Measurements from ENCODE around the gene TLR1.
"Not testable (repeated sequence)": the region's sequence is repeated elsewhere in the genome, so short reads cannot be mapped to it uniquely, and the experiment has no call there.

Gene TLR1

DNA sequence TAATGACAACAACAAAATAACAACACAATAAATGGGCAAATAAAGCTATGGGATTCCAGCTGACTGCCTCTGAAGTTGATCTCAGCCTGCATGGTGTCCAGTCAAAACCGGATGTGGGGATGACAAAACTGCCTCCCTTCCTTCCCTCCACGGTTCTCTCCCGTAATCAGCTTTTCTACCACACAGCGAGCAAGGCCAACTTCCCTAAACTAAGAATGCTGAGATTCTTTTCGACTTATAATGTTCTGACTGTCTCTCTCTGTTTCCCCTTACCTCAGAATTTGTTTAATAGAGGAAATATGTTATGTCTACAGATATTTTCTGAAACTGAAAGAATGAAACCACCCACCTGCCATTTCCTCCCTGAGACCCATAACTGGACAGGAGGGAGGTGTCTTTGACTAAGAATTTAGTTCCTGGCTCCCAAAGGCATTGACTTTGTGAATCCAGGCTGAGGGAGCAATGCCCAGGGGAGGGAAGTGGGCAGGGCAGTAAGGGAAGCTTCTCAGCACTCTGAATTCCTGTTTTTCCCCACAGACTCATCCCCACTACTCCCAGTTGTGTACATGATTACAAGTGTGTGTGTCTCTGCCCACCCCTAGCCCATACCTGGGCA lies 1.0 kb upstream of the TLR1 start:
- no peak for DNase-seq

DNA sequence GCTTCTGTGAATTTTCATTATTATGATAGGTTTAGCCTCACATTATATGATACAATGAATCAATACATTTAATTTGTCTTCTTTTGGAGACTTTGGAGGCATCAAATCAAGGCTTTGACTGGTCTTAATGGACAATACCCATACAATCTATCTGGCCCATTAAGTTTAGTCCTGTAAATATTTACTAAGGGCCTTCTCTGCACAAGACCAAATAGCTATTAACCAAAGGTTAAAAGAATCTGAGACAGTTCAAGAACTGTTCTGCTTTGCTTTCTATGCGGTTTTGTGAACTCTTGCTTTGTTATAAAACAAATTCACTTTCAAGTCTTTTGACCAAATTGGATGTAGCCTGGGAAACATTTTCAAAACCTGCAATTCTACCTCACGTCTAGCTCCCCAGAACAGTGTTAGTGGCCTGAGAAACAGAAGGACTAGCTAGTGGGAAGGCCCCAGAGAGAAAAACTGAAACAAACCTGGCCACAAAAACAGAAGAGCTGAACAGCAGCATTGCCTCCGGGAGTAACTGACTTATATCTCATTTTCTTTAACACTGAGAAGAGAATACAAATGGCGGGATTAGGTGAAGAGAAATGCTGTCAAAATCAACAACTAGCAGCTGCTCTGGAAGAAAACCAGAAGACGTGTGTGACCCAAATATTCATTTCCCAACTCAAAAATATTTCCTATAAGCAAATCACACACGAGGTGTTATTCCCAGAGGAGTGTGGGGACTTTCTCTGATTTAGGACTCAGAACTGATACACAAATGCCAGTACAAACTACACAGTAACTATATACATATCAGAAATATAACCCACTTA lies 548 bp downstream of the TLR1 start:
- no peak for DNase-seq

DNA sequence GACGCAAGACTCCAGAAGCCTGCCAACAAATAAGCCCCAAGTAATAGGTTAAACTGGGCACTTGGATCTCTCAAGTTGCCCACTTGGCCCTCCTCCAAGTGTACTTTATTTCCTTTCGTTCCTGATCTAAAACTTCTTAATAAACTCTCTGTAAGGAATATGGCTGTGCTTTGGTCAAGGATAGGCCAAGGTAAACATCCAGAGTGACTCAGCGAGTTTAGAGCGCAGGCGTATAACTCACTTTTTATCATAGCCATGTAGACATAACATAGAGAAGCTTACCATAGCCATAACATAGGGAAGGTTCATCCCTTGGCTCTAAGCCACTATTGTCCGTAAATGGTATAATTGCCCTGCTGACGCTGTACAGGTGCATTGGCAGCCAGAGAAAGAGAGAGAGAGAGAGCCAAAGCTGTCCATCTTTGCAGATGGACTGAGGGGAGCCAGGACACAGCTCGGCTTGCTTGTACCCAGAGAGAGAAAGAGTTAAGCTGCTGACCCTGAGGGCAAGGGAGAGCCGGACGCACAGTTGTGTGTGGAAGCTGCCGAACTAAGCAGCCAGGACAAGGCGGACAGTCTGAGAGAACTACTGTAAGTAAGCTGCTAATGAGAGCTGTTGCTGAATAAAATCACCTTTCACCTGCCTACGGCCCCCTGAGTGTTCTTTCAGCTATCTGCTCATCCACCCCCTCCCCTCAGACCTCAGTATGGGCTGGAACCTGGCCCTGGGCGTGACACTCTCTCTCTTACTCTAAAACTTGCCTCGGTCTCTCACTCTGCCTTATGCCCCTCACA lies 1.8 kb downstream of the TLR1 start:
- DNase-seq, result no peak

DNA sequence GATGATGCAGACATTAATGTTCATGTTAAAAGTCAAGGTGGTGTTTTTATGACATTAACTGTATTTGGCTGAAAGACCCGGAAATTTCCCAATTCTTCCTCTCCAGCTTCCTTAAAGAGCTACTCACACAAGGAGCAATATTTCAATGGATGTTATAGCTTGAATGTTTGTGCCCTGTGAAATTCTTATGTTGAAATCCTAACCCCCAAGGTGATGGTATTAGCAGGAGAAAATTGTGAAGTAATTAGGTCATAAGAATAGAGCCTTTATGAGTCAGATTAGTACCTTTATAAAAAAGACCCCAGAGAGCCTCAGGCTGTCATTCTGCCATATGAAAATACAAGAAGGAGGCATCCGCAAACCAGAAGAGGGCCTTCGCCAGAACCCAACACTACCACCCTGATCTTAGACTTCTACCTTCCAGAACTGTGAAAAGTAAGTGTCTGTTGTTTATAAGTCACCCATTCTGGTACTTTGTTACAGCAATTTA lies 3.6 kb downstream of the TLR1 start:
- DNase-seq, result no peak

DNA sequence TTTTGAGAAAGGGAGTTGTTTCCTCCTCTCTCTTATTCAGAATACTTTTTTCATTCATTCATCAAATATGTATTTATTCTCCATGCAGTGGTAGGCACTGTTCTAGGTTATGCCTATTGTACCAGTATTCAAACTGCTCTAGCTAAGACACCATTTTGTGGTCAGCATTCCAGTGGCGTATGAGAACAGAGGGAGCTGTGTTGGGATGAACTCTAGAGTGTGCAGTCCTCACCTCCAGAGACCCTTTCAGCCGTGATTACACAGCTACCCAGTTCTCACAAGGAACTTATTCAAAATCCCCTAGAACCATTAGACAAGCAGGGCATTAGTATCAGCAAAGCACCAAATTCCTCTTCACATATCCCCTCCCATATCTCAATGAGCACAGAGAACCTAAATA lies 4.2 kb downstream of the TLR1 start:
- DNase-seq, result no peak

DNA sequence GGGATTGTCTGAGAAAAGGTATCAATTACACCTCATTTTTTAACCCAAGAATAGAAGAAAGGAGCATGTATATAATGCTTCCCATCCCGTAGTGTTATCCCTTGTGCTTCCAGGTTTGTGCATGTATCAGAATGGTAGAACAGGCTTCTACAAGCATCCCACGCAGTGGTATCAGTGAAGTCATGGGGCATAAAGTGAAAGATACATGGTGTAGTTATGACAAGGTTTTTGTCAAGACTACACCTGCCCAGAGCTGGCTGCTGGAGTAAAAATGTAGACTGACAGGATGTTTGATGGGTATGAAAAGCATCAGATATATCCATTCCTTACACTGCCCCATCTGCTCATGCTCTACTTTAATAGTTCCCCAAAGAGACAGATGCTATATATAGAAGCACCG lies 9.5 kb downstream of the TLR1 start:
- DNase-seq, result no peak

DNA sequence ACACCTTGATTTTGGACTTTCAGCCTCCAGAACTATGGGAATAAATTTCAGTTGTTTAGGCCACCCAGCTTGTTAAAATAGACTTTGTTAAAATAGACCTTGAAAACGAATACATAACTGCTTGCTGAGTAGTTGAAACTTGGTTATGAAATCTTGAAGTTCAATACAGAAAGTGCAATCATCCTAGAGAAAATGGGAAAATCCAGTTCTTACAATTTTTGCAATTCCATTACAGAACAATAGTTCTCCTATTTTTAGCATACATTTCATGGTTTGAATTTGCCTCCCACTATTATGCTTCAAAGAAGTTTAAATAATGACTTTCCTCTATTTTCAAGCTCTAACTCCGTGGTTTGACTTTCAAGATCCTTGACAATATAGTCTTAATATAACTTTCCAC lies 10.5 kb downstream of the TLR1 start:
- no peak for DNase-seq

DNA sequence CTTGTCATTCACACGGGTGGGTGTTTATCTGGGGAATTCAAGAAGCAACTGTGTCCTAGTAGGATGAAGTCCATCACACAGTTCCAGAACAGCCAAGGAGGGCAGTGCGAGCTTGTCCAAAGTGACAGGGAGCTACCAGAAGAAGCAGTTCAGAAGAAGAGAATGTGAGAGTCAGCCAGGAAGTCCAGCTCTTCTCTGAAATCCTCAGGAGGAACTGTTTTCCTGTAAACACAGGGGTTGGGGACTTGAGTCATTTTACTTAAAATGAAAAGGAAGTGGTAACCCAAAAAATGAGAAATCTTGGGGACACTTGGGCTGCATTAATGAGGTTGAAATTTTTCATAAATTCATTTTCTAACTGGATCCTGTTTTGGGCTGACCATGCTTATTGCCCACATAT lies 13.6 kb downstream of the TLR1 start:
- DNase-seq, result no peak

DNA sequence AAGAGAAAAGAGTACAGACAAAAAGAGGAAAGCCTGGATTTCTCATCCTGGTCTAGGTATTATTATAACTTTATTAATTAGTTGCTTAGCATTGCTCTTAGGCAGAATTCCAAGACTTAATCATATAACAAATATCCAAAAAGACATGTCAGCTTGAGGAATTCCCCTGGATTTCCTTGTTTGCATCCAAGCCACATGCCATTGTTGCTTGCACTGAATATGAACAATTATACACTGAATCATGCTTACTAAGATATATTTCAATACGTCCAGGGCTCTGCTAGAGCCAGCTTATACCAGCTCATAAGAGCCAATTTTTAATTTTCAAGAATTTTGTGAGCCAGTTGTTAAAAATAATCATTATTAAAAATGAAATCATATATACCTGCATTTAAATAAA lies 16.3 kb downstream of the TLR1 start:
- no peak for DNase-seq

DNA sequence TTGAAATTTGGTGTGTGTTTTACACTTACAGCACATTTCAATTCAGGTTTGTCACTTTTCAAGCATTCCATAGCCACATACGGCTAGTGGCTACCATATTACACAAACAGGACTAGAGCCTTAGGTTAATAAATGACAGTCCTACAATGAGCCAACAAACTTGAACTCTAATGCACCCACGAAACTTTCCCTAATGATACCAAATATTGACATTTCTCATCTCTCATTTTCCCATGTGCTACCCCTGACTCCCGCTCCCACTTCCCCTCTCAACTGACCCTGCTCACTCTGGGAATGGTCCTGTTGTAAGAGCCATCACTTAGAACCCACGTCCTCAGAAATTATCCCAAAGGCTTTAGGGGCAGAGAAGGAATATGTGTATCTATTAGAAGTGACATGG lies 16.9 kb downstream of the TLR1 start:
- no peak for DNase-seq

DNA sequence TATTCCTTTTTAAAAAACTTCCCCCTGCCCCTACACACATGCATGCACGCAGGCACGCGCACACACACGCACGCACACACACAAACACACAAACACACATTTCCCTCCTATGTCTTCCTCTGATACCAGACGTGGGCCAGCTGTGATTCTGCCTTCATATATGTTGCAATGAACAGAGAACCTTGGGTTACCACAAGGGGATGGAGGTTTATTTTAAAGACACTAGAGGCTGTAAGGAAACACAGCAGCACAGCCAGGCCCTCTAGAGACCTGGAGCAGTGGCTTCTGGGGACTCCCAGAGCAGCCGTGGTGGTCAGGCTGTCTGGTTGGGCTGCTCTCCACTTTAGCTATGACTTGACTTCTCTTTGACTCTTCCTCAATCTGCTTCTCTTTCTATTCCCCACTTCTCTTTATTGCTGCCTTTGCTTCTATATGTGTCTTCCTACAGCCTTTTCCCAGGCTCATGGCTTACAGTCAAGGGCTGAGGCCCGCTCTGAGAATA lies 18.6 kb downstream of the TLR1 start:
- no peak for DNase-seq

DNA sequence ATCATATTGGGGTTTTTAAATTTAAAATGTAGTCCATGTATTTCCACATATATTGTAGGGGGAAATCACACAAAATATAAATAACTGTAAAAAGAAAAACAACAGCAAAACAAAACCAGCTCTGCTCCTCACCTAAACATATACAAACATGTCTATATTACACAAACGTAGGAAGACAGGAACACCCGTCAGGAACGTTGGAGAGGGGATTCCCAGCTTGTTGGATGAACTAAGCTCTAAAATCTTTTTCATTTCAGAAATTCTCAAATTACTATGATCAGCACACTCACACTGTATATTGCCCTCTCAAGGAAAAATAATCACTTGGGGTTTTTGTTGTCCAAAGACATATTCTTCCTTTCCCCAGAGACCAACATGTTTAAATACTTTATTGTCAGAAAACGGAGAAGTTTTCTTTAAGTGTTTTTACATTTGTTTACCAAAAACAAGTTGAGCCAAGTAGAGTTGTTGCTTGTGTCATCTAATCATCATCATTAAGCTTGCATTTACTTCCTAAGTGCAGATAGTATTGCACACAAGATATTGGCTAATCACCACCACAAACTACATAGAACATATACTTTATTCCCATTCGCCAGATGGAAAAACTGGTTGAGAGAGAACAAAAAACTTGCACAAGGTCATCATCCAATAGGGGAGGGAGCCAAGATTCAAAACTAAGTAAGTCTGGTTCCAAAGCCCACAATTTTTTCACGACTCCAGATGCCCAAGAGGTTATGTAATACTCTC lies 19.4 kb downstream of the TLR1 start:
- no peak for DNase-seq

DNA sequence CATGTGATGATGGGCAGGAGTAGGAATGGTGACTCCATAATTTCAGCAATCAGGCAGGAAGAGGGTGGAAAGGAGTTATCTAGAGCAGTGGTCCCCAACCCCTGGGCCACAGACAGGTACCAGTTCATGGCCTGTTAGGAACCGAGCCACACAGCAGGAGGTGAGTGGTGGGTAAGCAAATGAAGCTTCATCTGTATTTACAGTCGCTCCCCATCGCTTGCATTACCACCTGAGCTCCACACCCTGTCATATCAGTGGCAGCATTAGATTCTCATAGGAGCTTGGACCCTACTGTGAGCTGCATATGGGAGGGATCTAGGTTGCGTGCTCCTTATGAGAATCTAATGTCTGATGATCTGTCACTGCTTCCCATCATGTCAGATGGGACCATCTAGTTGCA lies 20.4 kb downstream of the TLR1 start:
- no peak for DNase-seq

DNA sequence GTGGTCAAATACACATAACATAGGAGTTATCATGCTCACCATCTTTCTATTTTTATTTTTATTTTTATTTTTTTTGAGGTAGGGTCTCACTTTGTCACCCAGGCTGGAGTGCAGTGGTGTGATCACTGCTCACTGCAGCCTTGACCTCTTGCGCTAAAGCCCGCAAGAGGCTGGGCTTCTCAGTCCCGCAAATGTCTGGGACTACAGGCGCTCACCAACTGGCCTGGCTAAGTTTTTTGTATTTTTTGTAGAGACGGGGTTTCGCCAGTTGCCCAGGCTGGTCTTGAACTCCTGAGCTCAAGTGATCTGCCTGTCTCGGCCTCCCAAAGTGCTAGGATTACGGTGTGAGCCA lies 21.5 kb downstream of the TLR1 start:
- DNase-seq, result no peak

DNA sequence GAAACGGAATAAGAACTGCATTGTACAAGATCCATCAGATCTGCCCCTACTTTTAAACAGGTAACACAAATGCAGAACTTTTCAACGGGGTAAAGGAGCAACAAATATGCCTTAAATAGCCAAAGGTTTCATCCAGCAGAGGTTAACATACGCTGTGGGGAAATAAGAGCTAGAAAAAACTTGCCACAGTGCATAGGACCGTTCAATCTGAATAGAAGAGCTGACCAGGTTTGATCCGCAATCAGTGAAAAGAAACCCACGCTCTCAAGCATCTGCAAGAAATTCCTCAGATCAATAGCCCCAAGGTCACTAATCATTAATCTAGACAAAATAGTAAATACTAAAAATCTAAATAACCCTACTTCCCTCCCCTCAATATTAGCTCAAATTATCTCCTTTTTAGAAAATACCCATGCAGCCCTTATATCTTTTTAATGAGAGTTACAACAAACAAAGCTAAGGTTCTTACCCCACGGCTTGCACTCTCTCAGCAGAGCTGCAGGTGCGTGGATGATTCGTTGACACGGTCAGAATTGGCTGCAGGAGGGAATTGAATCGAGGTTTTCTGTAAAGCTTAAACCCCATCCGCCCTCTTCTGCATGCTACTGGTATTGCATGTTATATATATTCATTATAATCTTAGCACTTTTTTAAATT lies 22.0 kb downstream of the TLR1 start, which contains the start of gene TLR10:
Gene TLR10 (minus strand): TSS at position 539 of the 657 bp plus-strand sequence. CDS start 7,400 bp downstream, outside the sequence.
- DNase-seq, result peak; percentile 24

DNA sequence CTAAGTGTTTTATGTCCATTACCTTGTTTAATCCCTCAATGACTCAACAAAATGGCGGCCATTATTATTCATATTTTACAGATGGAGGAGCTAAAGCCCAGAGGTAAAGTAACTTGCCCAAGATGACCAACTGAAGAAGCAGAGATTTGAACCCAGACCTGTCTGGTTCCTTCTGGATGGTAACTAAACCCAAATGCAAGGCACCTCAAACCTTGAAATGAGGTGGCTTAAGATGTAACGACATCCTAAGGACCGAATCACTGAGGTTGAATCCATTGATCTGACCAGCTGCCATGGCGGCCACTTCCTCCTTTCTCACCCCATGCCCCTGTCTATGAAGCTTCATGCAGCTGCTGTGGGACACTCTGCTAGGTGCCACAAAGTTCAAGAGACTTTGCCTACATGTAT lies 22.7 kb downstream of the TLR1 start:
- no peak for DNase-seq

DNA sequence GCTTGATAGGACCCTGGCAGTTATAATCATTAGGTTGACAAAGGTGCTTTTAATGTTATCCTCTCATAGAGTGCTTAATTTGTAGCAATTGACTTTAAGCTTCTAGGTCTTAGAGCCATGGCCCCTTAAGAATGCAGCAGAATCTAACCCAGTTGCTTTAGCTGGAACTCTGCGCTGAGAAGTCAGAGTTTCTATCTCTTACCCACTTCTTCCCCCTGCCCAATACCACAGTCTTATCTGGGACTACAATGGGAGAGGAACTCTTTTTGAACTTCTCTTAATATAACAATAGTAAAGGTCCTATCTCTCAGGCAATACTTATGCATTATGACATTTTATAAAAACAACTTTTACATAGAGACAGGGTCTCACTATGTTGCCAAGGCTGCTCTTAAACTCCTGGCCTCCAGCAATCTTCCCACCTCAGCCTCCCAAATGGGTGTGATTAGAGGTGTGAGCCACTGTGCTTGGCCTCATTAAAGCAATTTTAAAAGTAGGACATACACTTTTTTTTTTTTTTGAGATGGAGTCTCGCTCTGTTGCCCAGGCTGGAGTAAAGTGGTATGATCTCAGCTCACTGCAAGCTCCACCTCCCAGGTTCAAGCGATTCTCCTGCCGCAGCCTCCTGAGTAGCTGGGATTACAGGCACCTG lies 23.6 kb downstream of the TLR1 start:
- DNase-seq, result no peak

DNA sequence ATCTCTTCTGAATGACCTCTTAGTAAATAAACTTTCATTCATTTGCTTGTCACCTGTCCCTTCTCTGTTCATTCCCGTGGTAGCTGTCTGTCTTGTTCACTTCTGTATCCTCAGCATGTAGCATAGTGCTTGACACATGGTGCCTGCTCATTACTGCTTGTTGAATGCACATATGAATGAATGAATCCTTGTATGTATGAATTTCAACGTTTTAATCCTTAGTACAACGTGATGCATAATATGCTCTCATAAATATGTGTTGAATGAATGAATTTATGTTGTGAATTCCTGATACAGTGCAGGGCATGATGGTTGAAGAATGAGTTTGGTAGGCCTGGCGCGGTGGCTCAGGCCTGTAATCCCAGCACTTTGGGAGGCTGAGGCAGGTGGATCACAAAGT lies 24.8 kb downstream of the TLR1 start:
- no peak for DNase-seq

DNA sequence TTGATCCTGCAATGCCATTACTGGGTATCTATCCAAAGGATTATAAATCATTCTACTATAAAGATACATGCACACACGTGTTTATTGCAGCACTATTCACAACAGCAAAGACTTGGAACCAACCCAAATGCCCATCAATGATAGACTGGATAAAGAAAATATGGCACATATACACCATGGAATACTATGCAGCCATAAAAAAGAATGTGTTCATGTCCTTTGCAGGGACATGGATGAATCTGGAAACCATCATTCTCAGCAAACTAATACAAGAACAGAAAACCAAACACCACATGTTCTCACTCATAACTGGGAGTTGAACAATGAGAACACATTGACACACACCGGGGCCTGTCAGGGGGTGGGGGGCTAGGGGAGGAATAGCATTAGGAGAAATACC lies 26.7 kb downstream of the TLR1 start:
- DNase-seq, result not testable (repeated sequence)

DNA sequence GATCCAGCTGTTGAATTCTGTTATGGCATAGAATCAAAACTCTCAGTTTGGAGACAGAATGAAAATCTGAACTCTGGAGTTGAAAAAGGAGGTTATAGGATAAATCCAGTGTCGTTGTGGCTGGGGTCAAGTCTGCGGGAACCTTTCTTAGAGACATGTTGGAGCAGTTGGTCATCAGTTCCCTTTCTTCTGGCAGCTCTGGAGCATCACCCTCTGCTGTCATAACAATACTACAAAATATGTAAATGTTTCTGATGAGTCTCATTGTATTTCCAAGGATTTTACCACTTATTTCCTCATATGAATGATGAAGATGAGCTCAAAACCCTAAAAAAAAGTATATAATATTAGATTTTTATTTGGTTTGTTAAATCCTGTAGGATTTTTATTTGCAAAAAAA lies 29.3 kb downstream of the TLR1 start:
- DNase-seq, result no peak

DNA sequence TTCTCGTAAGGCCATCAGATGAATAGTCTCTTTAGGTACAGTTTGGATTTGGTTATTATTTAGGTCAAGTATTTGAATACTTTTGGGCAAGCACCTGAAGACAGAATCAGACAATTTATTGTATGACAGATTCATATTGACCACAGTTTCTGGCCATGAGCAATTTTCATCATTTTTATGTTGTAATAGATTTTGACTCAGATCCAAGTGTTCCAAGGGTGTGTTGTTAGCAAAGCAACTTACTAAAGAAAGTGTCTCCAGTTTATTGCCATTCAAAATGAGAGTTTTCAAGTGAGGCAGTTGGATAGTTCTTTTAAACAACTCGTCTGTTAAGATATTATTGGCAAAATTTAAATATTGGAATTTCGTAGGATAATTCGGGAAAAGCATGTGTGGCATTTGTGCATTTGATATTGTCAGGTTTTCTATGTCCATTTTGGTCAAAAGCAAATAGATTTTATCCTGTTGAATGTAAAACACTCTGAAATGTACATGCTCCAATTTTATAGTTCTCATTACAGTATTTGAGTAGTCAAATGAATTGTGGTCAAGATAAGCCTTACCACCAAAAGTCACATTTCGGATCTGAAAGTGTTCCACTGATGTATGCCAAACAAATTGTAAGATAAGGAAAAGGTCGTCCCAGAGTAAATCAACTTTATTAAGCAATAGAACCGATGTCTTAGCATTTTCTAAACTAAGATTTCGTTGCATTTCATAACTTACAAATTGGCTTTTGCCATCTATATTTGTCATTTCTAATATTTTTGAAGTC lies 30.2 kb downstream of the TLR1 start:
- DNase-seq, result no peak

Data from activated T-cell treated with anti-CD3 and anti-CD28 coated beads for 4 hours (primary cell).